ENCODE results near the gene RNF222.

Gene RNF222, protein sequence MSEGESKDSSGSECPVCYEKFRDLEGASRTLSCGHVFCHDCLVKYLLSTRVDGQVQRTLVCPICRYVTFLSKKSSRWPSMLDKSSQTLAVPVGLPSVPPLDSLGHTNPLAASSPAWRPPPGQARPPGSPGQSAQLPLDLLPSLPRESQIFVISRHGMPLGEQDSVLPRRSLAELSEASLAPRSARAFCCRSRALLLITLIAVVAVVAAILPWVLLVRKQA

DNA sequence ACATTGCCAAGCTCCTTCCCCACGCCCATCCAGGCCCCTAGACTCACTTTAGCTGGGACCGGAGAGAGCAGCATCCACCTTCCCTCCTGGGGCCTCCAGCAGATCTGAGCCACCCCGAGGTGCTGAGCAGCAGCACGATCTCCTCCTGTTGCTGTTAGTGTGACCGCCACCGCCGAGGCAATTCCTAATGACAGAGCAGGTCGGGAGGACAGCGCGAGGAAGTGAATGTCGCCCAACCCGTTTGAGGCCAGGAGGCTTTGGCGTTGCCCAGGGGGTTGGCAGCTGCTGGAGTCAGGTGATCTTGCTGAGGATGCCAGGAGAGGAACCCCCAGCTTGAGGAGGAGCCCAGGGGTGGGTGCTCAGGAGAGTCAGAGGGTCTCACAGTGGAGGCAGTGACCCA, at the start of gene RNF222:
Gene RNF222 (minus strand): TSS at position 192 of the 400 bp plus-strand sequence. CDS start 4,366 bp downstream, outside the sequence.
- Histone ChIP-seq H3K27me3 (replicated peaks; ENCODE audit: control insufficient read depth, insufficient read depth, low read length) (no peaks in the 10 kb centered on the region), H3K36me3 (ENCODE audit: control insufficient read depth, insufficient read depth, low read length) (no peaks in the 10 kb centered on the region), H3K4me3 (replicated peaks; ENCODE audit: low read depth, low read length) (no peak within 1 kb of the TSS)
- no peak for DNase-seq (ENCODE audit: extremely low read depth, insufficient read length)
- TF ChIP-seq, protein P1, sequence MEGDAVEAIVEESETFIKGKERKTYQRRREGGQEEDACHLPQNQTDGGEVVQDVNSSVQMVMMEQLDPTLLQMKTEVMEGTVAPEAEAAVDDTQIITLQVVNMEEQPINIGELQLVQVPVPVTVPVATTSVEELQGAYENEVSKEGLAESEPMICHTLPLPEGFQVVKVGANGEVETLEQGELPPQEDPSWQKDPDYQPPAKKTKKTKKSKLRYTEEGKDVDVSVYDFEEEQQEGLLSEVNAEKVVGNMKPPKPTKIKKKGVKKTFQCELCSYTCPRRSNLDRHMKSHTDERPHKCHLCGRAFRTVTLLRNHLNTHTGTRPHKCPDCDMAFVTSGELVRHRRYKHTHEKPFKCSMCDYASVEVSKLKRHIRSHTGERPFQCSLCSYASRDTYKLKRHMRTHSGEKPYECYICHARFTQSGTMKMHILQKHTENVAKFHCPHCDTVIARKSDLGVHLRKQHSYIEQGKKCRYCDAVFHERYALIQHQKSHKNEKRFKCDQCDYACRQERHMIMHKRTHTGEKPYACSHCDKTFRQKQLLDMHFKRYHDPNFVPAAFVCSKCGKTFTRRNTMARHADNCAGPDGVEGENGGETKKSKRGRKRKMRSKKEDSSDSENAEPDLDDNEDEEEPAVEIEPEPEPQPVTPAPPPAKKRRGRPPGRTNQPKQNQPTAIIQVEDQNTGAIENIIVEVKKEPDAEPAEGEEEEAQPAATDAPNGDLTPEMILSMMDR (IDR thresholded peaks at IDR 0.05; ENCODE audit: insufficient read depth, low read length, poor library complexity, severe bottlenecking), result no peak

GRCh38 chr17:8445536-8445935, 47.9 kb upstream of the RNF222 start:
- Histone ChIP-seq H3K27me3 (replicated peaks; ENCODE audit: control insufficient read depth, insufficient read depth, low read length) (no peaks in the 10 kb centered on the region), H3K4me3 (replicated peaks; ENCODE audit: low read depth, low read length) (no peak overlapping the region), H3K36me3 (ENCODE audit: control insufficient read depth, insufficient read depth, low read length) (peaks cover 7% of the 10 kb centered on the region)
- TF ChIP-seq, protein P1 (IDR thresholded peaks at IDR 0.05; ENCODE audit: insufficient read depth, low read length, poor library complexity, severe bottlenecking), result no peak
- DNase-seq (ENCODE audit: extremely low read depth, insufficient read length), result no peak

DNA sequence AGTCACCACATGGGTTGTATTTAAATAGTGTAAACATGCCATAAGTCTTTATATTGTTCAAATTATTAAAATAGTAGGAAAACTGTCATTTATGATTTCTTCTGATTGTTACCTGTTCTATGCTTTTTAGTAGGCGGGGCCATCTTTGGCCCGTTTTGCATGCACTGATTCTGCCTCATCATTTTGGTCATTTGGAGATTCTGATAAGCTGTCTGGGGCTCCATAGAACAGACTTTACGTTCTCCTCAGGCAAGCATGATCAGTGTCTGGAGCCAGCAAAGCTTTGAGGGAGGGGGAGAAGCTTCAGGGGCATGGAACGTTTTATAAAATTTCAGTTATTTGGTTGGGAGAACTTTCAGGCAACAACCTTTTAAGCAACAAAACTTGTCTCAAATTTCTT, 46.9 kb upstream of the RNF222 start:
- Histone ChIP-seq H3K4me3 (replicated peaks; ENCODE audit: low read depth, low read length) (no peak overlapping the region), H3K27me3 (replicated peaks; ENCODE audit: control insufficient read depth, insufficient read depth, low read length) (no peaks in the 10 kb centered on the region), H3K36me3 (ENCODE audit: control insufficient read depth, insufficient read depth, low read length) (peaks cover 7% of the 10 kb centered on the region)
- TF ChIP-seq, protein P1 (IDR thresholded peaks at IDR 0.05; ENCODE audit: insufficient read depth, low read length, poor library complexity, severe bottlenecking), result no peak
- no peak for DNase-seq (ENCODE audit: extremely low read depth, insufficient read length)

GRCh38 chr17:8443756-8444155, 46.1 kb upstream of the RNF222 start:
- H3K4me3 ChIP-seq (replicated peaks; ENCODE audit: low read depth, low read length), result no peak overlapping the region
- H3K36me3 ChIP-seq (ENCODE audit: control insufficient read depth, insufficient read depth, low read length), result peaks cover 5% of the 10 kb centered on the region
- no peak for DNase-seq (ENCODE audit: extremely low read depth, insufficient read length)
- no peaks in the 10 kb centered on the region for H3K27me3 ChIP-seq (replicated peaks; ENCODE audit: control insufficient read depth, insufficient read depth, low read length)
- TF ChIP-seq, protein P1 (IDR thresholded peaks at IDR 0.05; ENCODE audit: insufficient read depth, low read length, poor library complexity, severe bottlenecking), result no peak

DNA sequence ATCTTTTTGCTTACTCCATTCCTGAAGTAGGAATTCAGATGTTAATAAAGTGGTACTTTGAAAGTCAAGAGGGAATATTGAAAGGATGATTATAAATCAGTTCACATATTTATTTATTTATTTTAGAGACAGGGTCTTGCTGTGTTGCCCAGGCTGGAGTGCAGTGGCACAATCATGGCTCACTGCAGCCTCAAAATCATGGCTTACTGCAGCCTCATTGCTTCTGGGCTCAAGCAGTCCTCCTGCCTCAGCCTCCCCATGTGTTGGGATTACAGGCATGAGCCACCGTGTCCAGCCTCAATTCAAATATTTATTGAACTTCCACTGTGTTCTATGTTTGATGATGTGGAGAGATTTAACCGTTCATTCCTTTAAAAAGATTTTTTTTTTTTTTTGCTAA, 44.7 kb upstream of the RNF222 start:
- DNase-seq (ENCODE audit: extremely low read depth, insufficient read length), result no peak
- TF ChIP-seq, protein P1 (IDR thresholded peaks at IDR 0.05; ENCODE audit: insufficient read depth, low read length, poor library complexity, severe bottlenecking), result no peak
- no peaks in the 10 kb centered on the region for H3K27me3 ChIP-seq (replicated peaks; ENCODE audit: control insufficient read depth, insufficient read depth, low read length)
- peaks cover 5% of the 10 kb centered on the region for H3K36me3 ChIP-seq (ENCODE audit: control insufficient read depth, insufficient read depth, low read length)
- H3K4me3 ChIP-seq (replicated peaks; ENCODE audit: low read depth, low read length), result no peak overlapping the region

- Histone ChIP-seq H3K4me3 (replicated peaks; ENCODE audit: low read depth, low read length) (no peak overlapping the region), H3K27me3 (replicated peaks; ENCODE audit: control insufficient read depth, insufficient read depth, low read length) (no peaks in the 10 kb centered on the region), H3K36me3 (ENCODE audit: control insufficient read depth, insufficient read depth, low read length) (peaks cover 5% of the 10 kb centered on the region)
- TF ChIP-seq, protein P1 (IDR thresholded peaks at IDR 0.05; ENCODE audit: insufficient read depth, low read length, poor library complexity, severe bottlenecking), result no peak
- DNase-seq (ENCODE audit: extremely low read depth, insufficient read length), result no peak
Observed at GRCh38 chr17:8441690-8442089, 44.1 kb upstream of the RNF222 start.
